A549 (cell line): Measurements from ENCODE around the gene SMU1. TPM values are rescaled to one million over a fixed set of nuclear protein-coding genes. Genes with fewer than 3 reads are reported as not detected.

Experiments used
- ATAC-seq, 2 experiments: fragments of 200-7000 bp in 1 of 2; fragments of >200 bp in 1 of 2; cut with Nextera tagmentation in 1 of 2; cut with Tn5 transposase in 1 of 2; 3 replicates each; pipeline versions ENCODE4 v1.8.0 to v1.9.1; 2018 to 2020; ENCODE audit warnings: mild to moderate bottlenecking in 1 of 2, moderate library complexity in 1 of 2
- CTCF ChIA-PET: fragments of 300-600 bp; sonication (Branson Sonifier 250); formaldehyde crosslinking; extraction: SDS; loops from one replicate; lab custom pipeline; 2021; ENCODE audit warnings: antibody characterized with exemption, inconsistent platforms; lab: Yijun Ruan, JAX
- POLR2A ChIA-PET: fragments of 350-600 bp; formaldehyde crosslinking; extraction: SDS; loops from one replicate; lab custom pipeline; 2021; ENCODE audit warnings: antibody characterized with exemption, inconsistent platforms; lab: Yijun Ruan, JAX
- DNase-seq, 2 experiments: peaks; one replicate each; pipeline versions ENCODE4 v3.0.0 to v3.0.0-alpha.2; 2011 to 2016; ENCODE audit warnings: low read depth in 1 of 2, low spot score in 1 of 2
- FAIRE-seq: peaks from 2 replicates; lab custom pipeline; 2011; peaks lifted over from hg19 to GRCh38; lab: Jason Lieb, UNC
- H3K27ac ChIP-seq, 2 experiments: fragments of >200 bp; sonication (Bioruptor Twin); formaldehyde crosslinking; 3 replicates each; pipeline ENCODE4 v1.5.1; 2016 to 2017
- H3K4me1 ChIP-seq: fragments of >200 bp; sonication (Bioruptor Twin); formaldehyde crosslinking; 3 replicates; pipeline ENCODE4 v1.6.1; 2016
- H3K4me2 ChIP-seq: fragments of >200 bp; sonication (Bioruptor Twin); formaldehyde crosslinking; 3 replicates; pipeline ENCODE4 v1.6.1; 2016
- H3K4me3 ChIP-seq: fragments of >200 bp; sonication (Bioruptor Twin); formaldehyde crosslinking; 3 replicates; pipeline ENCODE4 v1.5.1; 2016
- H3K9me3 ChIP-seq: fragments of >200 bp; sonication (Bioruptor Twin); formaldehyde crosslinking; 3 replicates; pipeline ENCODE4 v1.6.1; 2016
- CEBPB ChIP-seq, 2 experiments: fragments of >200 bp in 1 of 2; sonication (Bioruptor Twin) in 1 of 2; formaldehyde crosslinking in 1 of 2; IDR thresholded peaks; 2 replicates each; pipeline ENCODE4 v1.6.1; 2012 to 2016
- EHF ChIP-seq: fragments of 250-450 bp; sonication (Bioruptor Pico); IDR thresholded peaks from 2 replicates; pipeline ENCODE4 v1.5.0; 2020; ENCODE audit warnings: mild to moderate bottlenecking
- EHMT2 ChIP-seq: fragments of 200-600 bp; sonication (generic); IDR thresholded peaks from 2 replicates; pipeline ENCODE4 v1.6.1; 2016; ENCODE audit warnings: antibody characterized with exemption, low read depth, mild to moderate bottlenecking, moderate library complexity
- ESRRA ChIP-seq: fragments of 150-350 bp; IDR thresholded peaks from 2 replicates; pipeline ENCODE4 v1.6.1; 2014; ENCODE audit warnings: mild to moderate bottlenecking, low read length, borderline replicate concordance
- FOSB ChIP-seq: fragments of 250-450 bp; sonication (Bioruptor Pico); IDR thresholded peaks from 2 replicates; pipeline ENCODE4 v1.5.0; 2020; ENCODE audit warnings: mild to moderate bottlenecking, moderate library complexity
- FOXS1 ChIP-seq: fragments of 250-450 bp; sonication (Bioruptor Pico); IDR thresholded peaks from 2 replicates; pipeline ENCODE4 v1.5.0; 2020; ENCODE audit warnings: mild to moderate bottlenecking, moderate library complexity
- HDAC2 ChIP-seq: fragments of 200-600 bp; sonication (generic); IDR thresholded peaks from 2 replicates; pipeline ENCODE4 v1.6.1; 2016
- HEYL ChIP-seq: fragments of 250-450 bp; sonication (Bioruptor Pico); IDR thresholded peaks from 2 replicates; pipeline ENCODE4 v1.8.0; 2021; ENCODE audit warnings: mild to moderate bottlenecking, moderate library complexity
- HOXA7 ChIP-seq: fragments of 250-450 bp; sonication (Bioruptor Pico); IDR thresholded peaks from 2 replicates; pipeline ENCODE4 v1.5.0; 2020; ENCODE audit warnings: mild to moderate bottlenecking, moderate library complexity
- HOXB13 ChIP-seq: fragments of 250-450 bp; sonication (Bioruptor Pico); IDR thresholded peaks from 2 replicates; pipeline ENCODE4 v1.5.0; 2020; ENCODE audit warnings: low read depth, mild to moderate bottlenecking, moderate library complexity
- HOXB5 ChIP-seq: fragments of 250-450 bp; sonication (Bioruptor Pico); IDR thresholded peaks from 2 replicates; pipeline ENCODE4 v1.5.0; 2020; ENCODE audit warnings: mild to moderate bottlenecking, moderate library complexity
- JUNB ChIP-seq: fragments of >200 bp; sonication (Bioruptor Twin); formaldehyde crosslinking; IDR thresholded peaks from 2 replicates; pipeline ENCODE4 v1.6.1; 2016
- KDM5A ChIP-seq: fragments of 200-600 bp; sonication (generic); IDR thresholded peaks from 2 replicates; pipeline ENCODE4 v1.6.1; 2016; ENCODE audit warnings: antibody characterized with exemption, mild to moderate bottlenecking
- MAZ ChIP-seq: fragments of 150-350 bp; IDR thresholded peaks from 2 replicates; pipeline ENCODE4 v1.6.1; 2014; ENCODE audit warnings: antibody characterized with exemption, low read depth, low read length, borderline replicate concordance
- NFE2L2 ChIP-seq: fragments of 150-350 bp; conservative IDR thresholded peaks from 2 replicates; pipeline ENCODE4 v1.6.1; 2014; ENCODE audit warnings: low read length
- NPAS2 ChIP-seq: fragments of 250-450 bp; sonication (Bioruptor Pico); IDR thresholded peaks from 2 replicates; pipeline ENCODE4 v1.8.0; 2022; ENCODE audit warnings: mild to moderate bottlenecking, moderate library complexity, borderline replicate concordance
- POLR2A ChIP-seq: IDR thresholded peaks from 2 replicates; pipeline ENCODE4 v1.6.1; 2012; ENCODE audit warnings: mild to moderate bottlenecking, low read length
- RAD21 ChIP-seq, 2 experiments: fragments of >200 bp in 1 of 2; sonication (Bioruptor Twin) in 1 of 2; formaldehyde crosslinking in 1 of 2; IDR thresholded peaks in 1 of 2; conservative IDR thresholded peaks in 1 of 2; 2 replicates in 1 of 2; 3 replicates in 1 of 2; pipeline ENCODE4 v1.6.1; 2012 to 2018; ENCODE audit warnings: inconsistent platforms in 1 of 2
- RARB ChIP-seq: fragments of 250-450 bp; sonication (Bioruptor Pico); IDR thresholded peaks from 2 replicates; pipeline ENCODE4 v1.8.0; 2021; ENCODE audit warnings: mild to moderate bottlenecking, moderate library complexity
- RCOR1 ChIP-seq: fragments of 150-350 bp; IDR thresholded peaks from 2 replicates; pipeline ENCODE4 v1.6.1; 2014; ENCODE audit warnings: antibody characterized with exemption, low read length, low read depth
- RFX5 ChIP-seq: fragments of 450-650 bp; IDR thresholded peaks from 2 replicates; pipeline ENCODE4 v1.7.1; 2014; ENCODE audit warnings: antibody characterized with exemption, mild to moderate bottlenecking, moderate library complexity
- SREBF2 ChIP-seq: fragments of 450-650 bp; IDR thresholded peaks from 2 replicates; pipeline ENCODE4 v1.6.1; 2014; ENCODE audit warnings: mild to moderate bottlenecking, moderate library complexity
- TP53 ChIP-seq: fragments of 250-450 bp; sonication (Bioruptor Pico); IDR thresholded peaks from 2 replicates; pipeline ENCODE4 v1.5.0; 2021; ENCODE audit warnings: mild to moderate bottlenecking, moderate library complexity
- ZC3H11A ChIP-seq: fragments of 450-650 bp; IDR thresholded peaks from 2 replicates; pipeline ENCODE4 v1.6.1; 2014; ENCODE audit warnings: antibody characterized with exemption, mild to moderate bottlenecking
- ZFP36 ChIP-seq: fragments of 450-650 bp; IDR thresholded peaks from 2 replicates; pipeline ENCODE4 v1.6.1; 2014; ENCODE audit warnings: borderline replicate concordance; ENCODE audit not compliant: partially characterized antibody
- ZNF302 ChIP-seq: fragments of 250-450 bp; sonication (Bioruptor Pico); IDR thresholded peaks from 2 replicates; pipeline ENCODE4 v1.9.0; 2021; ENCODE audit warnings: inconsistent platforms, mild to moderate bottlenecking, moderate library complexity
- ZSCAN20 ChIP-seq: fragments of 250-450 bp; sonication (Bioruptor Pico); IDR thresholded peaks from 2 replicates; pipeline ENCODE4 v1.8.0; 2022; ENCODE audit warnings: mild to moderate bottlenecking, moderate library complexity
- WGBS: methylation state at CpG from one replicate; pipeline ENCODE4 v1.1.6; 2017; ENCODE audit errors: missing lambda C conversion rate; 5-methylcytosine and 5-hydroxymethylcytosine counted together
- polyA plus RNA-seq, 4 experiments: library from polyadenylated mRNA; depleted of rRNA in 3 of 4; stranded (reverse); fragments of >200 nt; fragmentation: RNase III in 1 of 4; extraction: RNeasy Plus Mini Kit Qiagen cat#74134 plus additional on column Dnase treatment in 1 of 4; gene quantifications; 2 replicates in 3 of 4; 3 replicates in 1 of 4; pipeline ENCODE4 v1.2.3, GENCODE V29; 2011 to 2017
- TF ChIP-seq, protein P1 (sequence below): fragments of 250-450 bp; sonication (Bioruptor Pico); IDR thresholded peaks from 2 replicates; pipeline ENCODE4 v1.5.0; 2020; ENCODE audit warnings: low read depth, mild to moderate bottlenecking, moderate library complexity
- TF ChIP-seq, protein P2 (sequence below): fragments of 250-450 bp; sonication (Bioruptor Pico); IDR thresholded peaks from 2 replicates; pipeline ENCODE4 v1.5.0; 2021; ENCODE audit warnings: mild to moderate bottlenecking, moderate library complexity, borderline replicate concordance

SMU1 gene
- polyA plus RNA-seq, 2 of the 4 experiments (the other 2 are of a cell fraction): 25.0 to 26.0 TPM

DNA sequence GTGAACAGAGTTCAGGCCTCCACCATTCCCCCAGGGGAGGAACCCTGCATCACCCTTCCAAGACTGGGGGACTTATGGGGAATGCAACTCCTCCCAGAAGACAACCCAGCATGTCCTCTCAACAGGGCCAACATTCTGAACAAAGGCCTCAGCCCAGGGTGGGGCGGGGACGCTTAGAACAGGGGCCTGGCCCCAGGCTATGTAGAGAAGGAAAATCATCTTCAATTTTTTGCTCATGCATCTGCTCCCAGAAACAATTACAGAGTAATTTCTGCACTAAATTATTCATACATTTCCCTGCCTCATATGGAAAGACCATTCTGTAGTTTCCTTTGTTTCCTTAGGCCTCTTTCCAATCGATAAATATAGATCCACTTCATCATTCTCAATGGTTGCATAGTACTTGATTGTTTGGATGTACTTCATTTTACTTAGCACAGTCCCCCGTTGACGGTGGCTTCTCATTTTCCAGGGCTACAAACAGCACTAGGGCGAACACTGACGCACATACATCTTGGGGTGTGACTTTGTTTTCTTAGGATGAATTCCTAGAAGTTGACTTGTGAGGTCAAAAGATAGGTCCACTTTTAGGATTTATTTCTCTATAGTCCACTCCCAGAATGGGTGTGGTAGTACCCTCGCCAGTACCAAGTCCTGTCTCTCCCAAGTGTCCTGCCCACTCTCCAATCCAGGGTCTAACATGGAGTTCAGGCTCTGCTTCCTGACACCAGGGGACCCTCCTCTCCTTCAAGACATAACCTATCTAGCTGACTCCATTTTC is 27.2 kb upstream of the SMU1 start:
- DNase-seq (no peak), ATAC-seq (no peak), FAIRE-seq (no peak)
- H3K4me3 ChIP-seq: no peak overlapping the region
- TF ChIP-seq RAD21 (conservative IDR thresholded peaks at IDR 0.05 in 1 of 2, IDR thresholded peaks at IDR 0.05 in 1 of 2) (0 out of 5 replicates have a peak, but pooled peaks of 1 of the 2 experiments have one; percentile 12), RARB (CRISPR knock-in tag) (no peak)
- H3K9me3 ChIP-seq: no peaks in the 10 kb centered on the region
- WGBS: 91% methylated on average over 8 of the region's 8 CpGs
- CTCF ChIA-PET: interaction anchor here (1.2 to 2.5 kb wide), 3 partner anchors 67 to 123 kb away, joined by 3 to 8 read pairs (median 5); no protein-coding TSS in a partner anchor
- no peak overlapping the region for H3K4me2 ChIP-seq
- H3K4me1 ChIP-seq: peaks cover 42% of the 10 kb centered on the region
- POLR2A ChIA-PET: no interaction called here
- peak overlapping the region in 1 of 2 experiments; percentile 8; a peak in 1 of 6 replicates for H3K27ac ChIP-seq

DNA sequence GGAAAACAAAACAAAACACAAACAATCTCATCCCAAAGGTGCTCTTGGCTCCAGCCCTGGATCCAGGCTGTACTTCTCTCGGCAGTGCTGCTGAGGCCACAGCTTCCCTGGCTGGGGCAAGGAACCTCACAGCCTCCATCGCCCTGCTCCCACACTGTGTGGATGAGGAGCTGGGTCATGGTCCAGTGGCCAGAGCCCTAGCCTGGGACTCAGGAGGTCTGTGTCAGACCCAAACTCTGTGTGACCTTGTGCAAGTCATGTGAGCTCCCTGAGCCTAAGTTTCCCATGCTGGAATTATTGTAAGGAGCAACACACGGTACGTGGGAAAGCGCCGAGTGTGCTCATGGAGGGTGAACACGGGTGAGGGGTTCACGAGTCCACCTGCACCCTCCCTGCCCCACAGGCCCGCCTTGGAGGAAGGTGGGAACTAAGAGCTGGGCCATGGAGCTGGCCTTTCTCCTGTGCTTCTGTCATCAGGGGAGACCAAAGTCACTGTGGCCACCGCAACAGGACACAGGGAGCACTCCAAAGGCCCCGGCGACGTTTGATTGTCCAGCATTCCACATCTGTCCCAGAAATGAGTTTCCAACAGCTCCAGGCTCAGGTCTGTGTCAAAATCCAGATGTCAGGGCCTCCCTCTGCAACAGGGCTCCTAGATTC is 26.2 kb upstream of the SMU1 start:
- FAIRE-seq (no peak), ATAC-seq (peak in 1 of 2 experiments; percentile 10; a peak in 4 of 6 replicates), DNase-seq (no peak)
- TF ChIP-seq ZFP36: no peak
- no peak for TF ChIP-seq ZC3H11A
- no peak for TF ChIP-seq EHMT2
- TF ChIP-seq CEBPB (IDR thresholded peaks at IDR 0.05): no peak
- no peak for TF ChIP-seq MAZ
- no peak for TF ChIP-seq HDAC2
- no peak for TF ChIP-seq ESRRA
- no peak for TF ChIP-seq EHF (CRISPR knock-in tag)
- TF ChIP-seq POLR2A: no peak
- Histone ChIP-seq H3K27ac (peak overlapping the region in 1 of 2 experiments; percentile 75; a peak in 3 of 6 replicates), H3K4me3 (no peak overlapping the region), H3K4me2 (no peak overlapping the region), H3K4me1 (peaks cover 38% of the 10 kb centered on the region), H3K9me3 (no peaks in the 10 kb centered on the region)
- 96% methylated on average over 11 of the region's 13 CpGs for WGBS
- POLR2A ChIA-PET: no interaction called here
- CTCF ChIA-PET: interaction anchor here (1.3 to 2.5 kb wide), 2 partner anchors 68 to 124 kb away, joined by 5 to 8 read pairs; no protein-coding TSS in a partner anchor

DNA sequence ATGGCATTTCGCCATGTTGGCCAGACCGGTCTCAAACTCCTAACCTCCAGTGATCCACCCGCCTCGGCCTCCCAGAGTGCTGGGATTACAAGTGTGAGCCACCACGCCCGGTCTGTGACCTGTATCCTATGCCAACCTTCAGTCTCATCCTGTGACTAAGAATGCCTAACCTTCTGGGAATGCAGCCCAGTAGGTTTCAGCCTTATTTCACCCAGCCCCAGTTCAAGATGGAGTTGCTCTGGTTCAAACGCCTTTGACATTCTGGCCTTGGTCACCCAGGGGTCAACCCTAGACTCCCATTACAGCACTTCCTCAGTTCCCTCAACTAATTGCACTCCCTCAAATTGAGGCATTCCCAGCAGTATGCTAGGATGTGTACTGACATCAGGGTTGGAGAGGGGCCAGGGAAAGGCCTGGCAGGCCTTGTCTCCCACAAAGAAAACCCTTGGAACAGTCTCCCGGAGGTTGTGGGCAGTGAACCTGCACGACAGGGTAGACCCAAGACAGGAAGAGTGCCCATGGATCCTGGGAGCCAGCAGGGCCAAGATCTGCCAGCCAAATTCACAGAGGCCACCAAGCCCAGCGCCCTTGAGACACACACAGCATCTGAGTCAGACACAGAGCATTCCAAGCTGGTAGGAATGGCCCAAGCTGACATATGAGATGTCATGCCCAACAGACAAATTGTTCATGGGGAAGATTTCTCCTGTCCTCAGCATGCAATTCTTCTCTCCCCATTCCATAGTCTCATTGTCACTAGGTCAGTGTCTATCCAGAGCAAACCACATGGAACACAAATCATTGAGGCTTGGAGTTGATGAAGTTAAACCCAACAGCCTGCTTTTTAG is 24.9 kb upstream of the SMU1 start:
- H3K27ac ChIP-seq: peak overlapping the region; percentile 35 to 75; a peak in 5 of 6 replicates
- FAIRE-seq: no peak
- TF ChIP-seq NPAS2 (CRISPR knock-in tag): peak; percentile 78
- TF ChIP-seq KDM5A: no peak
- no peak for TF ChIP-seq RCOR1
- no peak for TF ChIP-seq NFE2L2
- TF ChIP-seq RARB (CRISPR knock-in tag): peak; percentile 93
- TF ChIP-seq, protein P1, sequence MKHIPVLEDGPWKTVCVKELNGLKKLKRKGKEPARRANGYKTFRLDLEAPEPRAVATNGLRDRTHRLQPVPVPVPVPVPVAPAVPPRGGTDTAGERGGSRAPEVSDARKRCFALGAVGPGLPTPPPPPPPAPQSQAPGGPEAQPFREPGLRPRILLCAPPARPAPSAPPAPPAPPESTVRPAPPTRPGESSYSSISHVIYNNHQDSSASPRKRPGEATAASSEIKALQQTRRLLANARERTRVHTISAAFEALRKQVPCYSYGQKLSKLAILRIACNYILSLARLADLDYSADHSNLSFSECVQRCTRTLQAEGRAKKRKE: peak; percentile 100
- TF ChIP-seq SREBF2: no peak
- peak; percentile 82; the same call in 1 of the 2 replicates for TF ChIP-seq FOSB (CRISPR knock-in tag)
- TF ChIP-seq, protein P2, sequence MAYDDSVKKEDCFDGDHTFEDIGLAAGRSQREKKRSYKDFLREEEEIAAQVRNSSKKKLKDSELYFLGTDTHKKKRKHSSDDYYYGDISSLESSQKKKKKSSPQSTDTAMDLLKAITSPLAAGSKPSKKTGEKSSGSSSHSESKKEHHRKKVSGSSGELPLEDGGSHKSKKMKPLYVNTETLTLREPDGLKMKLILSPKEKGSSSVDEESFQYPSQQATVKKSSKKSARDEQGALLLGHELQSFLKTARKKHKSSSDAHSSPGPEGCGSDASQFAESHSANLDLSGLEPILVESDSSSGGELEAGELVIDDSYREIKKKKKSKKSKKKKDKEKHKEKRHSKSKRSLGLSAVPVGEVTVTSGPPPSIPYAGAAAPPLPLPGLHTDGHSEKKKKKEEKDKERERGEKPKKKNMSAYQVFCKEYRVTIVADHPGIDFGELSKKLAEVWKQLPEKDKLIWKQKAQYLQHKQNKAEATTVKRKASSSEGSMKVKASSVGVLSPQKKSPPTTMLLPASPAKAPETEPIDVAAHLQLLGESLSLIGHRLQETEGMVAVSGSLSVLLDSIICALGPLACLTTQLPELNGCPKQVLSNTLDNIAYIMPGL (CRISPR knock-in tag): no peak
- peak; percentile 72; the same call in 1 of the 2 replicates for TF ChIP-seq FOXS1 (CRISPR knock-in tag)
- no peak for TF ChIP-seq ZNF302 (CRISPR knock-in tag)
- no peak for TF ChIP-seq POLR2A
- TF ChIP-seq HOXA7 (CRISPR knock-in tag): peak; percentile 75
- peak; percentile 76; the same call in 1 of the 2 replicates for TF ChIP-seq TP53 (CRISPR knock-in tag)
- TF ChIP-seq JUNB: no peak
- TF ChIP-seq HEYL (CRISPR knock-in tag): peak; percentile 96
- TF ChIP-seq HOXB5: peak; percentile 98
- no peak for TF ChIP-seq MAZ
- no peak for TF ChIP-seq RFX5
- no peak for TF ChIP-seq ZFP36
- peak; percentile 79 for TF ChIP-seq ZSCAN20 (CRISPR knock-in tag)
- TF ChIP-seq EHF (CRISPR knock-in tag): peak; percentile 91
- TF ChIP-seq HOXB13: peak; percentile 98

More for the DNA sequence above, 24.9 kb upstream of the SMU1 start:
- ATAC-seq (peak; percentile 53 to 57), DNase-seq (peak; percentile 40 to 49)
- Histone ChIP-seq H3K9me3 (no peaks in the 10 kb centered on the region), H3K4me3 (no peak overlapping the region), H3K4me1 (peaks cover 24% of the 10 kb centered on the region), H3K4me2 (peak overlapping the region; percentile 5; the same call in 1 of the 3 replicates)
- ChIA-PET CTCF (no interaction called here), POLR2A (no interaction called here)
- 49% methylated on average over 10 of the region's 10 CpGs for WGBS
